HepG2 (cell line): Measurements from ENCODE around the gene SMYD4. TPM values are rescaled to one million over a fixed set of nuclear protein-coding genes. Genes with fewer than 3 reads are reported as not detected.
A peak's percentile ranks its signal among the peaks of the same experiment; 100 is the strongest.

Source experiments
- ARHGAP35 ChIP-seq: sonication (generic); formaldehyde crosslinking; IDR thresholded peaks from 2 replicates; pipeline ENCODE4 v1.9.0; 2022; ENCODE audit warnings: mild to moderate bottlenecking, inconsistent platforms, moderate library complexity, missing genetic modification reagents, borderline replicate concordance
- CCDC6 ChIP-seq: sonication (generic); formaldehyde crosslinking; IDR thresholded peaks from 2 replicates; pipeline ENCODE4 v1.8.1; 2022; ENCODE audit warnings: mild to moderate bottlenecking, missing genetic modification reagents, moderate library complexity
- HES4 ChIP-seq: sonication (generic); formaldehyde crosslinking; IDR thresholded peaks from 2 replicates; pipeline ENCODE4 v1.9.0; 2021; ENCODE audit warnings: mild to moderate bottlenecking, missing genetic modification reagents, borderline replicate concordance
- KMT2B ChIP-seq: IDR thresholded peaks from 2 replicates; pipeline ENCODE4 v1.6.1; 2016; ENCODE audit warnings: missing genetic modification reagents, missing compliant biosample characterization
- MAZ ChIP-seq, 2 experiments: sonication (generic) in 1 of 2; formaldehyde crosslinking in 1 of 2; IDR thresholded peaks; 2 replicates each; pipeline versions ENCODE4 v1.5.0 to v1.6.1; 2012 to 2020; ENCODE audit warnings: low read depth in 2 of 2, mild to moderate bottlenecking in 2 of 2, borderline replicate concordance in 1 of 2, improper control_type of control experiment in 1 of 2, low read length in 1 of 2, missing genetic modification reagents in 1 of 2, moderate library complexity in 1 of 2
- NPAS2 ChIP-seq: sonication (generic); formaldehyde crosslinking; IDR thresholded peaks from 2 replicates; pipeline ENCODE4 v1.8.0; 2022; ENCODE audit warnings: mild to moderate bottlenecking, missing genetic modification reagents, borderline replicate concordance
- PHF20 ChIP-seq: sonication (generic); formaldehyde crosslinking; IDR thresholded peaks from 2 replicates; pipeline ENCODE4 v1.5.0; 2020; ENCODE audit warnings: mild to moderate bottlenecking, missing genetic modification reagents
- RBM39 ChIP-seq: fragments of 200-400 bp; formaldehyde crosslinking; IDR thresholded peaks from one replicate; pipeline ENCODE4 v1.6.1; 2018; ENCODE audit warnings: antibody characterized with exemption, mild to moderate bottlenecking, low read depth, low read length; ENCODE audit not compliant: poor library complexity, severe bottlenecking
- SIN3A ChIP-seq: IDR thresholded peaks from 2 replicates; pipeline ENCODE4 v1.6.1; 2011; ENCODE audit warnings: low read depth, mild to moderate bottlenecking, control low read depth, low read length, borderline replicate concordance
- TMF1 ChIP-seq: sonication (generic); formaldehyde crosslinking; IDR thresholded peaks from 2 replicates; pipeline ENCODE4 v1.8.1; 2022; ENCODE audit warnings: low read depth, missing genetic modification reagents
- TOE1 ChIP-seq: sonication (generic); formaldehyde crosslinking; IDR thresholded peaks from 2 replicates; pipeline ENCODE4 v1.4.0; 2020; ENCODE audit warnings: mild to moderate bottlenecking, missing genetic modification reagents
- ZNF136 ChIP-seq: sonication (generic); formaldehyde crosslinking; IDR thresholded peaks from 2 replicates; pipeline ENCODE4 v1.8.1; 2022; ENCODE audit warnings: low read depth, mild to moderate bottlenecking, moderate library complexity, missing genetic modification reagents
- ZNF207 ChIP-seq: fragments of 450-650 bp; IDR thresholded peaks from 2 replicates; pipeline ENCODE4 v1.6.1; 2016; ENCODE audit warnings: antibody characterized with exemption, borderline replicate concordance
- ZNF296 ChIP-seq: sonication (generic); formaldehyde crosslinking; conservative IDR thresholded peaks from 2 replicates; pipeline ENCODE4 v1.5.0; 2020; ENCODE audit warnings: mild to moderate bottlenecking, missing genetic modification reagents
- ZNF564 ChIP-seq: sonication (generic); formaldehyde crosslinking; IDR thresholded peaks from 2 replicates; pipeline ENCODE4 v1.8.1; 2023; ENCODE audit warnings: mild to moderate bottlenecking, missing genetic modification reagents
- ZNF670 ChIP-seq: sonication (generic); formaldehyde crosslinking; IDR thresholded peaks from 2 replicates; pipeline ENCODE4 v1.8.0; 2022; ENCODE audit warnings: mild to moderate bottlenecking, missing genetic modification reagents, borderline replicate concordance
- ZNF672 ChIP-seq: sonication (generic); formaldehyde crosslinking; IDR thresholded peaks from 2 replicates; pipeline ENCODE4 v1.8.1; 2022; ENCODE audit warnings: missing genetic modification reagents
- polyA plus RNA-seq, 8 experiments: library from polyadenylated mRNA; depleted of rRNA in 3 of 8; stranded (reverse) in 7 of 8; unstranded in 1 of 8; fragments of >200 nt; fragmentation: Illumina TruSeq in 4 of 8; extraction: Trizol in 4 of 8; gene quantifications; 2 replicates each; pipeline versions ENCODE4 v1.2.1 to v1.2.3, GENCODE V29; 2011 to 2016; ENCODE audit warnings: low read depth in 4 of 8, missing spikeins in 1 of 8, mixed read lengths in 1 of 8; ENCODE audit not compliant: insufficient read depth in 1 of 8
- total RNA-seq, 5 experiments: library from RNA; depleted of rRNA; stranded (reverse); fragments of >200 nt; fragmentation: Illumina TruSeq; extraction: Trizol; gene quantifications; 2 replicates each; pipeline ENCODE4 v1.2.3, GENCODE V29; 2016; ENCODE audit warnings: low read depth in 1 of 5
- TF ChIP-seq, protein P1 (sequence below): sonication (generic); formaldehyde crosslinking; IDR thresholded peaks from 2 replicates; pipeline ENCODE4 v1.8.0; 2022; ENCODE audit warnings: mild to moderate bottlenecking, missing genetic modification reagents
- TF ChIP-seq, protein P2 (sequence below): sonication (generic); formaldehyde crosslinking; IDR thresholded peaks from 2 replicates; pipeline ENCODE4 v1.8.0; 2022; ENCODE audit warnings: mild to moderate bottlenecking, missing genetic modification reagents; ENCODE audit not compliant: insufficient replicate concordance
- TF ChIP-seq, protein P3 (sequence below): IDR thresholded peaks from 2 replicates; pipeline ENCODE4 v1.6.1; 2016; ENCODE audit warnings: missing genetic modification reagents, missing compliant biosample characterization
- TF ChIP-seq, protein P4 (sequence below): sonication (generic); formaldehyde crosslinking; IDR thresholded peaks from 2 replicates; pipeline ENCODE4 v1.4.0; 2020; ENCODE audit warnings: mild to moderate bottlenecking, missing genetic modification reagents

Gene SMYD4
- total and polyA plus RNA-seq, 2 of the 13 experiments (the other 11 are each of a cell fraction or from before 2014, with no cell fraction given) = 7.4 to 11.3 TPM

DNA sequence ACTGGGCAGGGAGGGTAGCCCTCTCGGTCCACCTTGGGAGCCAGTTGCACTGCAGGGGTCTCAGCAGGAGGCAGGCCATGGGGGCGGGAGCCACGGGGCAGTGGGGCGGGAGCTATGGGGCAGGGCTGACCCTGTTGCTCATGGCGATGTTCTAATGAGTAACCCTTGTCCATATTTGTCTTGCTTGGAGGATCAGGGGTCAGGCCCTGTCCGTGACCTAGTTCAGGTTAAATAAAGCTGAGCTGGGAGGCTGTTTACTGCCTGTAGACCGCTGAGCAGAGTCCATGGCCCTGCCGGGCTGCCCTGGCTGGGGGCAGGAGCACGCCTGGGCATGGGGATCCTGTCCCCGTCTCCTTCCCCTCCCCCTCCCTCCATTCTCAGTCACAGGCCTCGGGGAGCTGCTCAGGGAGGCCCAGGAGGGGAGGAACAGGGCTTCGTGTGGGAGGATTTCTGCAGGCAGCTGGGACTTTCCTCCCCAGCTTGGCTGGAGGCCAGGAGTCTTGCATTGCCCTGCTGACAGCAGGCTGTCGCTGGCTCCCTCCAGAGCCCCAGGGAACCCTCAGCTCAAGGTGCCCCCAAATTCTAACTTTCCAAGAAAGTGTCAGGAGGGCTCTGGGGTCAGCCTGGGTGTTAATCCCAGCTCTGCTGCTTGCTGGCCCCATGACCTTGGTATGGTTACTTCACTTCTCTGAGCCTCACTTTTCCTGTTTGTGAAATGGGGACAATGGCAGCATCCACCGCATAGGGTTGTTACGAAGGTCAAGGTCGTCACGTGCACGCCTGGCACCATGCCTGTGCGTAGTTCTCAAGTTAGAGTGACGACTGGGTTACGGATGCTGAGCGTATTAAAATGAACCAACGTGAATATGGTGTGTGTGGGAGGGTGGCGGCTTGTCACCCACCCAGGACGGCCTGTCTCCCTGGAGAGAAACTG lies 93.1 kb downstream of the SMYD4 start (continued):
- TF ChIP-seq PHF20 (CRISPR knock-in tag) (no peak), KMT2B (CRISPR knock-in tag) (no peak; the same call in 1 of the 2 replicates), ARHGAP35 (no peak), ZNF670 (CRISPR knock-in tag) (peak; percentile 92), MAZ (IDR thresholded peaks at IDR 0.05; ENCODE audit: borderline replicate concordance, low read depth, low read length) (peak; percentile 95), MAZ (CRISPR knock-in tag; IDR thresholded peaks at IDR 0.05; ENCODE audit: low read depth) (peak; percentile 95), ZNF672 (CRISPR knock-in tag) (no peak; the same call in 1 of the 2 replicates), ZNF564 (CRISPR knock-in tag) (peak; percentile 63; the same call in 1 of the 2 replicates), HES4 (CRISPR knock-in tag) (no peak; the same call in 1 of the 2 replicates), ZNF136 (CRISPR knock-in tag) (no peak), ZNF296 (CRISPR knock-in tag) (no peak), RBM39 (peak; percentile 72), TOE1 (CRISPR knock-in tag) (peak; percentile 91; the same call in 1 of the 2 replicates), TMF1 (CRISPR knock-in tag) (no peak), ZNF207 (no peak), NPAS2 (CRISPR knock-in tag) (no peak), CCDC6 (CRISPR knock-in tag) (peak; percentile 83), SIN3A (no peak)
- TF ChIP-seq, protein P1, sequence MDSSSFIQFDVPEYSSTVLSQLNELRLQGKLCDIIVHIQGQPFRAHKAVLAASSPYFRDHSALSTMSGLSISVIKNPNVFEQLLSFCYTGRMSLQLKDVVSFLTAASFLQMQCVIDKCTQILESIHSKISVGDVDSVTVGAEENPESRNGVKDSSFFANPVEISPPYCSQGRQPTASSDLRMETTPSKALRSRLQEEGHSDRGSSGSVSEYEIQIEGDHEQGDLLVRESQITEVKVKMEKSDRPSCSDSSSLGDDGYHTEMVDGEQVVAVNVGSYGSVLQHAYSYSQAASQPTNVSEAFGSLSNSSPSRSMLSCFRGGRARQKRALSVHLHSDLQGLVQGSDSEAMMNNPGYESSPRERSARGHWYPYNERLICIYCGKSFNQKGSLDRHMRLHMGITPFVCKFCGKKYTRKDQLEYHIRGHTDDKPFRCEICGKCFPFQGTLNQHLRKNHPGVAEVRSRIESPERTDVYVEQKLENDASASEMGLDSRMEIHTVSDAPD (CRISPR knock-in tag) = 0 out of 2 replicates have a peak, but pooled peaks have one; percentile 59
- TF ChIP-seq, protein P2, sequence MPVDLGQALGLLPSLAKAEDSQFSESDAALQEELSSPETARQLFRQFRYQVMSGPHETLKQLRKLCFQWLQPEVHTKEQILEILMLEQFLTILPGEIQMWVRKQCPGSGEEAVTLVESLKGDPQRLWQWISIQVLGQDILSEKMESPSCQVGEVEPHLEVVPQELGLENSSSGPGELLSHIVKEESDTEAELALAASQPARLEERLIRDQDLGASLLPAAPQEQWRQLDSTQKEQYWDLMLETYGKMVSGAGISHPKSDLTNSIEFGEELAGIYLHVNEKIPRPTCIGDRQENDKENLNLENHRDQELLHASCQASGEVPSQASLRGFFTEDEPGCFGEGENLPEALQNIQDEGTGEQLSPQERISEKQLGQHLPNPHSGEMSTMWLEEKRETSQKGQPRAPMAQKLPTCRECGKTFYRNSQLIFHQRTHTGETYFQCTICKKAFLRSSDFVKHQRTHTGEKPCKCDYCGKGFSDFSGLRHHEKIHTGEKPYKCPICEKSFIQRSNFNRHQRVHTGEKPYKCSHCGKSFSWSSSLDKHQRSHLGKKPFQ (CRISPR knock-in tag) = peak; percentile 63
- TF ChIP-seq, protein P3, sequence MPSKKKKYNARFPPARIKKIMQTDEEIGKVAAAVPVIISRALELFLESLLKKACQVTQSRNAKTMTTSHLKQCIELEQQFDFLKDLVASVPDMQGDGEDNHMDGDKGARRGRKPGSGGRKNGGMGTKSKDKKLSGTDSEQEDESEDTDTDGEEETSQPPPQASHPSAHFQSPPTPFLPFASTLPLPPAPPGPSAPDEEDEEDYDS (CRISPR knock-in tag) = peak; percentile 55; the same call in 1 of the 2 replicates
- TF ChIP-seq, protein P4, sequence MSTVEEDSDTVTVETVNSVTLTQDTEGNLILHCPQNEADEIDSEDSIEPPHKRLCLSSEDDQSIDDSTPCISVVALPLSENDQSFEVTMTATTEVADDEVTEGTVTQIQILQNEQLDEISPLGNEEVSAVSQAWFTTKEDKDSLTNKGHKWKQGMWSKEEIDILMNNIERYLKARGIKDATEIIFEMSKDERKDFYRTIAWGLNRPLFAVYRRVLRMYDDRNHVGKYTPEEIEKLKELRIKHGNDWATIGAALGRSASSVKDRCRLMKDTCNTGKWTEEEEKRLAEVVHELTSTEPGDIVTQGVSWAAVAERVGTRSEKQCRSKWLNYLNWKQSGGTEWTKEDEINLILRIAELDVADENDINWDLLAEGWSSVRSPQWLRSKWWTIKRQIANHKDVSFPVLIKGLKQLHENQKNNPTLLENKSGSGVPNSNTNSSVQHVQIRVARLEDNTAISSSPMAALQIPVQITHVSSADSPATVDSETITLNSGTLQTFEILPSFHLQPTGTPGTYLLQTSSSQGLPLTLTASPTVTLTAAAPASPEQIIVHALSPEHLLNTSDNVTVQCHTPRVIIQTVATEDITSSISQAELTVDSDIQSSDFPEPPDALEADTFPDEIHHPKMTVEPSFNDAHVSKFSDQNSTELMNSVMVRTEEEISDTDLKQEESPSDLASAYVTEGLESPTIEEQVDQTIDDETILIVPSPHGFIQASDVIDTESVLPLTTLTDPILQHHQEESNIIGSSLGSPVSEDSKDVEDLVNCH (CRISPR knock-in tag) = no peak
